HepG2 (cell line): ENCODE results near the gene KCNIP4. TPM values are rescaled to one million over a fixed set of nuclear protein-coding genes. Genes with fewer than 3 reads are reported as not detected.

Experiments
- ATAC-seq: fragments of 200-7000 bp; cut with Tn5 transposase; 3 replicates; pipeline ENCODE4 v1.9.1; 2020; ENCODE audit warnings: mild to moderate bottlenecking, moderate library complexity
- BruUV-seq: library from RNA; stranded (reverse); fragments of 400-500 nt; replicated peaks from 2 replicates; lab custom pipeline; 2021; lab: Mats Ljungman, UMichigan
- CTCF ChIA-PET: fragments of 300-600 bp; formaldehyde crosslinking; extraction: SDS; loops from one replicate; lab custom pipeline; 2021; ENCODE audit warnings: low total read pairs, inconsistent platforms, low intra/inter-chr PET ratio; lab: Yijun Ruan, JAX
- POLR2A ChIA-PET: fragments of 350-600 bp; sonication (Branson Sonifier 250); formaldehyde crosslinking; loops from one replicate; lab custom pipeline; 2020; ENCODE audit warnings: antibody characterized with exemption, inconsistent platforms; lab: Yijun Ruan, JAX
- DNase-seq: peaks from one replicate; pipeline ENCODE4 v3.0.0-alpha.2; 2015; ENCODE audit warnings: low spot score
- FAIRE-seq: peaks from 3 replicates; lab custom pipeline; 2011; peaks lifted over from hg19 to GRCh38; lab: Jason Lieb, UNC
- H2AFZ ChIP-seq: one replicate; pipeline ENCODE4 v1.6.1; 2011; ENCODE audit warnings: low read length, inconsistent platforms
- H3K27ac ChIP-seq: fragments of 300-600 bp; 3 replicates; pipeline ENCODE4 v1.8.0; 2011; ENCODE audit warnings: mixed run types, mild to moderate bottlenecking, mixed read lengths, low read length, inconsistent platforms; ENCODE audit not compliant: insufficient read depth; ENCODE audit errors: extremely low read length
- H3K27me3 ChIP-seq, 2 experiments: fragments of 200-600 bp in 1 of 2; 2 replicates in 1 of 2; 3 replicates in 1 of 2; pipeline versions ENCODE4 v1.6.0 to v1.8.0; 2011; ENCODE audit warnings: low read length in 2 of 2, mild to moderate bottlenecking in 2 of 2, moderate library complexity in 2 of 2, inconsistent platforms in 1 of 2; ENCODE audit not compliant: insufficient read depth in 2 of 2, control insufficient read depth in 1 of 2
- H3K36me3 ChIP-seq, 2 experiments: fragments of 200-600 bp in 1 of 2; replicated peaks in 1 of 2; 2 replicates in 1 of 2; 3 replicates in 1 of 2; pipeline versions ENCODE4 v1.5.1 to v1.8.0; 2011; ENCODE audit warnings: low read length in 2 of 2, inconsistent platforms in 1 of 2; ENCODE audit not compliant: insufficient read depth in 2 of 2, control insufficient read depth in 1 of 2
- H3K4me1 ChIP-seq: 2 replicates; pipeline ENCODE4 v1.5.1; 2012; ENCODE audit warnings: low read length, inconsistent platforms; ENCODE audit not compliant: insufficient read depth
- H3K4me2 ChIP-seq: 2 replicates; pipeline ENCODE4 v1.6.0; 2011; ENCODE audit warnings: low read depth, low read length, inconsistent platforms
- H3K4me3 ChIP-seq, 3 experiments: fragments of 200-600 bp in 1 of 3; sonication (generic), shearing (Covaris generic) in 1 of 3; replicated peaks in 1 of 3; 2 replicates each; pipeline ENCODE4 v1.5.1; 2011 to 2016; ENCODE audit warnings: low read length in 3 of 3, inconsistent platforms in 2 of 3, low read depth in 2 of 3, mild to moderate bottlenecking in 2 of 3, control low read depth in 1 of 3, mixed read lengths in 1 of 3; ENCODE audit not compliant: insufficient read depth in 1 of 3
- H3K79me2 ChIP-seq: one replicate; pipeline ENCODE4 v1.6.1; 2011; ENCODE audit warnings: low read length, inconsistent platforms; ENCODE audit not compliant: insufficient read depth
- H3K9ac ChIP-seq: 2 replicates; pipeline ENCODE4 v1.6.0; 2011; ENCODE audit warnings: mild to moderate bottlenecking, low read depth, low read length, inconsistent platforms; ENCODE audit not compliant: insufficient read depth
- H3K9me3 ChIP-seq: 2 replicates; pipeline ENCODE4 v1.5.1; 2012; ENCODE audit warnings: mild to moderate bottlenecking, low read length
- H4K20me1 ChIP-seq: 2 replicates; pipeline ENCODE4 v1.6.0; 2011; ENCODE audit warnings: inconsistent platforms, mild to moderate bottlenecking, low read length, moderate library complexity; ENCODE audit not compliant: insufficient read depth
- CENPT ChIP-seq: sonication (generic); formaldehyde crosslinking; IDR thresholded peaks from 2 replicates; pipeline ENCODE4 v1.8.0; 2022; ENCODE audit warnings: low read depth, mild to moderate bottlenecking, moderate library complexity, missing genetic modification reagents
- DMTF1 ChIP-seq: sonication (generic); formaldehyde crosslinking; IDR thresholded peaks from 2 replicates; pipeline ENCODE4 v1.4.0; 2020; ENCODE audit warnings: mild to moderate bottlenecking, missing genetic modification reagents
- FLYWCH1 ChIP-seq: sonication (generic); formaldehyde crosslinking; IDR thresholded peaks from 2 replicates; pipeline ENCODE4 v1.8.1; 2023; ENCODE audit warnings: mild to moderate bottlenecking, missing genetic modification reagents
- HNF4G ChIP-seq, 2 experiments: sonication (generic) in 1 of 2; formaldehyde crosslinking in 1 of 2; IDR thresholded peaks; 2 replicates each; pipeline versions ENCODE4 v1.4.0 to v1.6.1; 2011 to 2020; ENCODE audit warnings: borderline replicate concordance in 2 of 2, low read depth in 2 of 2, mild to moderate bottlenecking in 2 of 2, low read length in 1 of 2, missing genetic modification reagents in 1 of 2, moderate library complexity in 1 of 2
- MIER2 ChIP-seq: IDR thresholded peaks from 2 replicates; pipeline ENCODE4 v1.6.1; 2016; ENCODE audit warnings: missing biosample characterization, missing genetic modification reagents
- NFIC ChIP-seq: IDR thresholded peaks from 2 replicates; pipeline ENCODE4 v1.6.1; 2012; ENCODE audit warnings: mild to moderate bottlenecking, low read length, inconsistent platforms
- SP2 ChIP-seq: sonication (generic); formaldehyde crosslinking; IDR thresholded peaks from 2 replicates; pipeline ENCODE4 v1.5.1; 2020; ENCODE audit warnings: mild to moderate bottlenecking, missing genetic modification reagents
- ZNF510 ChIP-seq: sonication (generic); formaldehyde crosslinking; IDR thresholded peaks from 2 replicates; pipeline ENCODE4 v1.4.0; 2020; ENCODE audit warnings: low read depth, mild to moderate bottlenecking, missing genetic modification reagents
- ZNF674 ChIP-seq: sonication (generic); formaldehyde crosslinking; IDR thresholded peaks from 2 replicates; pipeline ENCODE4 v1.5.0; 2020; ENCODE audit warnings: low read depth, mild to moderate bottlenecking, missing genetic modification reagents
- WGBS: methylation state at CpG from one replicate; pipeline ENCODE4 v1.1.6; 2017; ENCODE audit warnings: low lambda C conversion rate; 5-methylcytosine and 5-hydroxymethylcytosine counted together
- in situ Hi-C: cut with HindIII; loops from 2 replicates; pipeline ENCODE4 v1.10.0; 2017; ENCODE audit warnings: low pct_unique_long_range_greater_than_20kb; ENCODE audit not compliant: extremely low pct_ligation_motif_present
- intact Hi-C: fragments of 100-400 bp; cut with micrococcal nuclease; formaldehyde crosslinking; loops from one replicate; pipeline ENCODE4 v1.10.0; 2022; ENCODE audit not compliant: unreplicated experiment
- polyA plus RNA-seq, 8 experiments: library from polyadenylated mRNA; depleted of rRNA in 3 of 8; stranded (reverse) in 7 of 8; unstranded in 1 of 8; fragments of >200 nt; fragmentation: Illumina TruSeq in 4 of 8; extraction: Trizol in 4 of 8; gene quantifications; 2 replicates each; pipeline versions ENCODE4 v1.2.1 to v1.2.3, GENCODE V29; 2011 to 2016; ENCODE audit warnings: low read depth in 4 of 8, missing spikeins in 1 of 8, mixed read lengths in 1 of 8; ENCODE audit not compliant: insufficient read depth in 1 of 8
- total RNA-seq, 5 experiments: library from RNA; depleted of rRNA; stranded (reverse); fragments of >200 nt; fragmentation: Illumina TruSeq; extraction: Trizol; gene quantifications; 2 replicates each; pipeline ENCODE4 v1.2.3, GENCODE V29; 2016; ENCODE audit warnings: low read depth in 1 of 5
- TF ChIP-seq, protein P1 (sequence below), 2 experiments: IDR thresholded peaks; 2 replicates each; pipeline ENCODE4 v1.6.1; 2011 to 2012; ENCODE audit warnings: low read length in 2 of 2, borderline replicate concordance in 1 of 2, low read depth in 1 of 2, mild to moderate bottlenecking in 1 of 2, moderate library complexity in 1 of 2
- TF ChIP-seq, protein P2 (sequence below): IDR thresholded peaks from 2 replicates; pipeline ENCODE4 v1.6.1; 2016; ENCODE audit warnings: missing compliant biosample characterization, missing genetic modification reagents, borderline replicate concordance

The KCNIP4 gene
- total and polyA plus RNA-seq, 2 of the 13 experiments (the other 11 are each of a cell fraction or from before 2014, with no cell fraction given), result 0.09 TPM; not detected in 1

DNA sequence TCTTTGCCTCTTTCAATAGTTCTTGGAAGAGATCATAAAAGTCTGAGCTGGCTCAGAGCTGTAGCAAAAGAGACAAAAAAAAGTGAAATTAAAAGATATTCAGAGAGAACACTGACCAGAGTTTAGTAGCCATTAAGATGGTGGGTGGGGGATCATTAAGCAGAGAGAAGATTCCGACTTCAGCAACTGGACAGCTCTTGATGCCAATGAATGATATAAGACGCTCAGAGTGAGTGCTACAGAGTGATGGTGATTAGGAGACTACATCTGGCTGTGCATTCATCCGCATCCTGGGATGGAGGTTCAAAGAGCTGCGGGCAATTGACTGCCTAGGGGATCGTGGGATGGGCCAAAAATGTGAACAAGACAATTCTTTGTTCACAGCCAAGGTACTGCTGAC, 1069.8 kb downstream of the KCNIP4 start:
- 0 out of 2 replicates have a peak, but pooled peaks cover 6% of the 10 kb centered on the region for H3K4me1 ChIP-seq
- ChIA-PET POLR2A (no interaction called here), CTCF (no interaction called here)
- no peaks in the 10 kb centered on the region for H3K36me3 ChIP-seq
- no peak for DNase-seq
- no peaks in the 10 kb centered on the region for H4K20me1 ChIP-seq
- H3K79me2 ChIP-seq, result no peaks in the 10 kb centered on the region
- H3K9me3 ChIP-seq, result peaks cover under 1% of the 10 kb centered on the region; the same call in 1 of the 2 replicates
- no peak overlapping the region for H2AFZ ChIP-seq
- no peak for FAIRE-seq
- in situ Hi-C loops (no loop called here), intact Hi-C loops (no loop called here)
- no peak for ATAC-seq
- BruUV-seq, result no TSS peak
- H3K27me3 ChIP-seq, result no peaks in the 10 kb centered on the region
- H3K4me3 ChIP-seq, result no peak overlapping the region
- no peak overlapping the region for H3K4me2 ChIP-seq
- peak; percentile 32; the same call in 1 of the 2 replicates for TF ChIP-seq MIER2 (CRISPR knock-in tag)
- no peak for TF ChIP-seq ZNF510 (CRISPR knock-in tag)
- TF ChIP-seq, protein P1, sequence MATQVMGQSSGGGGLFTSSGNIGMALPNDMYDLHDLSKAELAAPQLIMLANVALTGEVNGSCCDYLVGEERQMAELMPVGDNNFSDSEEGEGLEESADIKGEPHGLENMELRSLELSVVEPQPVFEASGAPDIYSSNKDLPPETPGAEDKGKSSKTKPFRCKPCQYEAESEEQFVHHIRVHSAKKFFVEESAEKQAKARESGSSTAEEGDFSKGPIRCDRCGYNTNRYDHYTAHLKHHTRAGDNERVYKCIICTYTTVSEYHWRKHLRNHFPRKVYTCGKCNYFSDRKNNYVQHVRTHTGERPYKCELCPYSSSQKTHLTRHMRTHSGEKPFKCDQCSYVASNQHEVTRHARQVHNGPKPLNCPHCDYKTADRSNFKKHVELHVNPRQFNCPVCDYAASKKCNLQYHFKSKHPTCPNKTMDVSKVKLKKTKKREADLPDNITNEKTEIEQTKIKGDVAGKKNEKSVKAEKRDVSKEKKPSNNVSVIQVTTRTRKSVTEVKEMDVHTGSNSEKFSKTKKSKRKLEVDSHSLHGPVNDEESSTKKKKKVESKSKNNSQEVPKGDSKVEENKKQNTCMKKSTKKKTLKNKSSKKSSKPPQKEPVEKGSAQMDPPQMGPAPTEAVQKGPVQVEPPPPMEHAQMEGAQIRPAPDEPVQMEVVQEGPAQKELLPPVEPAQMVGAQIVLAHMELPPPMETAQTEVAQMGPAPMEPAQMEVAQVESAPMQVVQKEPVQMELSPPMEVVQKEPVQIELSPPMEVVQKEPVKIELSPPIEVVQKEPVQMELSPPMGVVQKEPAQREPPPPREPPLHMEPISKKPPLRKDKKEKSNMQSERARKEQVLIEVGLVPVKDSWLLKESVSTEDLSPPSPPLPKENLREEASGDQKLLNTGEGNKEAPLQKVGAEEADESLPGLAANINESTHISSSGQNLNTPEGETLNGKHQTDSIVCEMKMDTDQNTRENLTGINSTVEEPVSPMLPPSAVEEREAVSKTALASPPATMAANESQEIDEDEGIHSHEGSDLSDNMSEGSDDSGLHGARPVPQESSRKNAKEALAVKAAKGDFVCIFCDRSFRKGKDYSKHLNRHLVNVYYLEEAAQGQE (IDR thresholded peaks at IDR 0.05; ENCODE audit: borderline replicate concordance in 1 of 2, low read depth in 1 of 2, low read length in 2 of 2), result peak in 1 of 2 experiments; percentile 78; a peak in 3 of 4 replicates
- no peak overlapping the region for H3K27ac ChIP-seq
- no peak overlapping the region for H3K9ac ChIP-seq
- 1% methylated on average over 3 of the region's 5 CpGs for WGBS

DNA sequence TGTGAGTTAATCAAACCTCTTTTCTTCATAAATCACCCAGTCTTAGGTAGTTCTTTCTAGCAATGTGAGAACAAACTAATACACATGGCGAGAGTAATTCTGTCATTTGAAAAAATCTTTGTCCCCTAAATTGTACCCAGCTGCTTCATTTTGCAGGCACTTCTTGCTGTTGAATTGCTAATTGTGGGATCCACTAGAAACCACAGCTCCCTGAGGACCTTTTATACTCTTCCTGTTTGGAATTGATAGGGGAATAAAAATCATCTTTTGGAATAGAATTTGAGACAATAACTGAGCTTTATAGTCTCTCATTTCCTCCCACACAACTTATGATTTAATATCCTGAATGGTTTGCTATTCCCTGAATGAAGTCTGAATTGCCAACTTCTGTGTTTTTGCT, 1078.1 kb downstream of the KCNIP4 start:
- DNase-seq (no peak), FAIRE-seq (no peak)
- H4K20me1 ChIP-seq, result no peaks in the 10 kb centered on the region
- TF ChIP-seq CENPT (CRISPR knock-in tag) (no peak), SP2 (CRISPR knock-in tag) (no peak), FLYWCH1 (CRISPR knock-in tag) (no peak), ZNF674 (CRISPR knock-in tag) (no peak), HNF4G (IDR thresholded peaks at IDR 0.05; ENCODE audit: borderline replicate concordance, low read depth, low read length) (no peak), HNF4G (CRISPR knock-in tag; IDR thresholded peaks at IDR 0.05; ENCODE audit: borderline replicate concordance, low read depth) (no peak), DMTF1 (CRISPR knock-in tag) (no peak), NFIC (no peak)
- TF ChIP-seq, protein P2, sequence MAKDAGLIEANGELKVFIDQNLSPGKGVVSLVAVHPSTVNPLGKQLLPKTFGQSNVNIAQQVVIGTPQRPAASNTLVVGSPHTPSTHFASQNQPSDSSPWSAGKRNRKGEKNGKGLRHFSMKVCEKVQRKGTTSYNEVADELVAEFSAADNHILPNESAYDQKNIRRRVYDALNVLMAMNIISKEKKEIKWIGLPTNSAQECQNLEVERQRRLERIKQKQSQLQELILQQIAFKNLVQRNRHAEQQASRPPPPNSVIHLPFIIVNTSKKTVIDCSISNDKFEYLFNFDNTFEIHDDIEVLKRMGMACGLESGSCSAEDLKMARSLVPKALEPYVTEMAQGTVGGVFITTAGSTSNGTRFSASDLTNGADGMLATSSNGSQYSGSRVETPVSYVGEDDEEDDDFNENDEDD (CRISPR knock-in tag), result no peak

More for the DNA sequence above, 1078.1 kb downstream of the KCNIP4 start:
- WGBS, result 0% methylated on average over 1 of the region's 1 CpG
- ATAC-seq, result no peak
- CTCF ChIA-PET, result no interaction called here
- no peak overlapping the region for H3K4me2 ChIP-seq
- no peak overlapping the region for H3K27ac ChIP-seq
- peaks cover 15% of the 10 kb centered on the region for H3K9me3 ChIP-seq
- BruUV-seq, result no TSS peak
- no peaks in the 10 kb centered on the region for H3K27me3 ChIP-seq
- POLR2A ChIA-PET, result no interaction called here
- H3K4me1 ChIP-seq, result no peaks in the 10 kb centered on the region
- no peak overlapping the region for H2AFZ ChIP-seq
- no peak overlapping the region for H3K9ac ChIP-seq
- in situ Hi-C loops (no loop called here), intact Hi-C loops (no loop called here)
- no peak overlapping the region for H3K4me3 ChIP-seq
- H3K79me2 ChIP-seq, result no peaks in the 10 kb centered on the region
- H3K36me3 ChIP-seq, result no peaks in the 10 kb centered on the region
